Measurements from ENCODE around the gene RNH1.

DNA sequence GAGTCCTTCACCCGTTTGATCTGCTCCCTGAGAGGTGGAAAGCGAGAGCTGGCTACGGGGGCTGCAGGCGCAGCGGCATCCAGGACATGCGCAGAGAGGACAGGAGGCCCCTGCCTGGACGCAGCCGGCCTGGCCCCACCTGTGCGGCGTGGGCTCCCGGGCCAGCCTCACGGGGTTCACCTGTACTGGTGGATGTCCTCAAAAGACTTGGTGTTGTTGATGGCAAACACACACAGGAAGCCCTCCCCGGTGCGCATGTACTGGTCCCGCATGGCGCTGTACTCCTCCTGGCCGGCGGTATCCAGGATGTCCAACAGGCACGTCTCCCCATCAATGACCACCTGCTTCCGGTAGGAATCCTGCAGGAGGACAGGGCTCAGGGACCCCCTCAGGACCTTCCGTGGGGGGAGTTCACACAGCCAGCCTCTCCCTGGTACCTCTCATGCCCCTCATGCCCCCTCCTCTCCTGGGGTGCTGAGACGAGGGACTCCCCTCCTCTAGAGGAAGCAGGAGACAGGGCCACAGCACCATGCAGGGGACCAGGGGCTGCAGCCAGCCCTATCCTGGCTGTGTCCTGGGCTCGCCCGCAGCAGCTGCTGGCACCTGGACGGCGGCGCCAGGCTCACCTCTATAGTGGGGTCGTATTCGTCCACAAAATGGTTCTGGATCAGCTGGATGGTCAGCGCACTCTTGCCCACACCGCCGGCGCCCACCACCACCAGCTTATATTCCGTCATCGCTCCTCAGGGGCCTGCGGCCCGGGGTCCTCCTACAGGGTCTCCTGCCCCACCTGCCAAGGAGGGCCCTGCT, 26.7 kb upstream of the RNH1 start:
- TF ChIP-seq POLR2AphosphoS5 (IDR thresholded peaks at IDR 0.05; ENCODE audit: low read depth, low read length) (no peak), POLR2A (IDR thresholded peaks at IDR 0.05; ENCODE audit: low read depth, low read length) (no peak)
